ENCODE measurements around the gene PRSS38. TPM values are rescaled to one million over a fixed set of nuclear protein-coding genes. Genes with fewer than 3 reads are reported as not detected.

PRSS38 gene
- total RNA-seq, 1 experiment from 2014 or later = not detected

GRCh38 chr1:227889047-227889862 lies 73.8 kb downstream of the PRSS38 start:
- ATAC-seq (no peak), DNase-seq (ENCODE audit: low read depth, low spot score) (no peak)
- ChIA-PET POLR2A (no interaction called here), CTCF (no interaction called here), RAD21 (ENCODE audit: low non-redundant PET in 1 of 2, low total read pairs in 2 of 2, uncharacterized antibody in 2 of 2, unreplicated experiment in 2 of 2) (no interaction called here)
- H3K4me1 ChIP-seq (ENCODE audit: control insufficient read depth in 1 of 2, insufficient read depth in 2 of 2, low read length in 2 of 2) = peaks cover 10 to 31% of the 10 kb centered on the region in 2 experiments
- no peaks in the 10 kb centered on the region for H3K9me3 ChIP-seq (ENCODE audit: control insufficient read depth in 1 of 2, insufficient read depth in 1 of 2, low read depth in 1 of 2, low read length in 2 of 2)
- no peak overlapping the region for H3K4me2 ChIP-seq (ENCODE audit: low read length)
- H3K27me3 ChIP-seq (ENCODE audit: insufficient read depth, low read length) = no peaks in the 10 kb centered on the region
- H3K27ac ChIP-seq (ENCODE audit: low read depth, low read length) = no peak overlapping the region
- H4K20me1 ChIP-seq (ENCODE audit: insufficient read depth) = no peaks in the 10 kb centered on the region
- TF ChIP-seq JUND (IDR thresholded peaks at IDR 0.05) = no peak
- no peaks in the 10 kb centered on the region for H3K9me2 ChIP-seq (ENCODE audit: insufficient read depth)
- no peak overlapping the region for H3K4me3 ChIP-seq (replicated peaks in 1 of 2; ENCODE audit: low read depth in 1 of 2, low read length in 2 of 2)
- no peaks in the 10 kb centered on the region for H3K36me3 ChIP-seq (ENCODE audit: control insufficient read depth in 1 of 2, insufficient read depth in 2 of 2, low read length in 2 of 2)
- H2AFZ ChIP-seq (ENCODE audit: low read depth, low read length, poor library complexity, severe bottlenecking) = no peak overlapping the region
- H3K79me2 ChIP-seq (ENCODE audit: insufficient read depth, low read length) = no peaks in the 10 kb centered on the region
- BruUV-seq (replicated peaks) = no TSS peak
- no peak overlapping the region for H3K9ac ChIP-seq (ENCODE audit: low read length)
- intact Hi-C loops (cut with micrococcal nuclease) = no loop called here

DNA sequence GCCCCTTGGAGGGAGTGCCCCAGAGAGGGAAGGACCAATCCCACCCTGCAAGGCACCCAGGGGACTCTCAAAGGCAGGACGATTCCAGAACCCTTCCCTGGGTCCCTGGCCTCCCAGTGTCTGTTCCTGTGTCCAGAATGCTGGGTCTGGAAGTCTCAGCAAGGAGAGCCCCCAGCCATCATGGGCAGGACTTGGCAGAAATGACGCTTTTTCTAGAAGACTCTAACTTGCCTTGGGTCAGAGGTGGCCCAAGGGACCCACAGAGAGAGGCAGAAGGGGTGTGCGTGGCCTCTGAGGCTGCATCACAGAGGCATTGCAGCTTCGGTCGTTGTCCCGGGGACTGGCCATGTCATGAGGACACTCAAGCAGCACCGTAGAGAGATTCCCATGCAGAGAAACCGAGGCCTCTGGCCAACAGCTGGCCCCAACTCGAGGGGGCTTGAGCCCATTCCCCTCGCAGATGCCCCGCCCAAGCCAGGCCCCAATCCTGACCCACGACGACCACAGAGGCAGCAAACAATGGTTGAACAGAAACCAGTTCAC lies 74.5 kb downstream of the PRSS38 start:
- H4K20me1 ChIP-seq (ENCODE audit: insufficient read depth) = no peaks in the 10 kb centered on the region
- H3K4me3 ChIP-seq (replicated peaks in 1 of 2; ENCODE audit: low read depth in 1 of 2, low read length in 2 of 2) = no peak overlapping the region
- no peak overlapping the region for H3K27ac ChIP-seq (ENCODE audit: low read depth, low read length)
- H3K79me2 ChIP-seq (ENCODE audit: insufficient read depth, low read length) = no peaks in the 10 kb centered on the region
- peaks cover 10 to 31% of the 10 kb centered on the region in 2 experiments for H3K4me1 ChIP-seq (ENCODE audit: control insufficient read depth in 1 of 2, insufficient read depth in 2 of 2, low read length in 2 of 2)
- ChIA-PET RAD21 (ENCODE audit: low non-redundant PET in 1 of 2, low total read pairs in 2 of 2, uncharacterized antibody in 2 of 2, unreplicated experiment in 2 of 2) (no interaction called here), CTCF (no interaction called here), POLR2A (no interaction called here)
- H3K36me3 ChIP-seq (ENCODE audit: control insufficient read depth in 1 of 2, insufficient read depth in 2 of 2, low read length in 2 of 2) = no peaks in the 10 kb centered on the region
- intact Hi-C loops (cut with micrococcal nuclease) = no loop called here
- DNase-seq (ENCODE audit: low read depth, low spot score) (no peak), ATAC-seq (no peak)
- H3K9ac ChIP-seq (ENCODE audit: low read length) = no peak overlapping the region
- H3K9me3 ChIP-seq (ENCODE audit: control insufficient read depth in 1 of 2, insufficient read depth in 1 of 2, low read depth in 1 of 2, low read length in 2 of 2) = no peaks in the 10 kb centered on the region
- BruUV-seq (replicated peaks) = no TSS peak
- no peaks in the 10 kb centered on the region for H3K27me3 ChIP-seq (ENCODE audit: insufficient read depth, low read length)
- TF ChIP-seq RAD21 (IDR thresholded peaks at IDR 0.05; ENCODE audit: low read depth) = no peak
- TF ChIP-seq CBX3 (IDR thresholded peaks at IDR 0.05; ENCODE audit: low read depth) = no peak
- TF ChIP-seq POLR2A (IDR thresholded peaks at IDR 0.05; ENCODE audit: borderline replicate concordance, extremely low read depth, insufficient read depth, insufficient read length) = no peak
- no peak for TF ChIP-seq SP1 (IDR thresholded peaks at IDR 0.05; ENCODE audit: low read depth)
- no peak for TF ChIP-seq EZH2phosphoT487 (IDR thresholded peaks at IDR 0.05; ENCODE audit: borderline replicate concordance)
- TF ChIP-seq ZNF274 (IDR thresholded peaks at IDR 0.05; ENCODE audit: low read depth, low read length) = no peak
- TF ChIP-seq, protein P1, sequence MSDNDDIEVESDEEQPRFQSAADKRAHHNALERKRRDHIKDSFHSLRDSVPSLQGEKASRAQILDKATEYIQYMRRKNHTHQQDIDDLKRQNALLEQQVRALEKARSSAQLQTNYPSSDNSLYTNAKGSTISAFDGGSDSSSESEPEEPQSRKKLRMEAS (IDR thresholded peaks at IDR 0.05) = no peak
- no peak for TF ChIP-seq CTCF (IDR thresholded peaks at IDR 0.05 in 2 of 3, conservative IDR thresholded peaks at IDR 0.05 in 1 of 3; ENCODE audit: borderline replicate concordance in 1 of 3, insufficient read depth in 1 of 3, low read depth in 2 of 3, low read length in 2 of 3)
- TF ChIP-seq JUND (IDR thresholded peaks at IDR 0.05) = no peak
- TF ChIP-seq CEBPB (IDR thresholded peaks at IDR 0.05; ENCODE audit: low read depth) = no peak
- TF ChIP-seq POLR2AphosphoS5 (IDR thresholded peaks at IDR 0.05; ENCODE audit: low read depth, low read length) = no peak
- no peak for TF ChIP-seq TCF7L2 (IDR thresholded peaks at IDR 0.05; ENCODE audit: borderline replicate concordance, extremely low read depth, insufficient read depth, insufficient read length)
- H2AFZ ChIP-seq (ENCODE audit: low read depth, low read length, poor library complexity, severe bottlenecking) = no peak overlapping the region
- H3K9me2 ChIP-seq (ENCODE audit: insufficient read depth) = no peaks in the 10 kb centered on the region
- H3K4me2 ChIP-seq (ENCODE audit: low read length) = no peak overlapping the region
